ENCODE measurements around the gene WDR86. TPM values are rescaled to one million over a fixed set of nuclear protein-coding genes. Genes with fewer than 3 reads are reported as not detected.

Gene WDR86
- total RNA-seq, 1 experiment from 2014 or later, result 7.7 TPM

- no peaks in the 10 kb centered on the region for H3K9me2 ChIP-seq (ENCODE audit: insufficient read depth)
- H3K27ac ChIP-seq, result no peak overlapping the region
- DNase-seq, result no peak
- H3K9me3 ChIP-seq (ENCODE audit: insufficient read depth, low read depth), result no peaks in the 10 kb centered on the region
- BruUV-seq (replicated peaks), result no TSS peak
- H4K20me1 ChIP-seq (ENCODE audit: insufficient read depth), result no peaks in the 10 kb centered on the region
- ChIA-PET CTCF (interaction anchor here (0.7 kb wide), 1 partner anchor 234 kb away, joined by 4 read pairs; no protein-coding TSS in a partner anchor), POLR2A (ENCODE audit: unreplicated experiment) (no interaction called here)
- H3K4me1 ChIP-seq (replicated peaks; ENCODE audit: insufficient read depth), result peaks cover 4% of the 10 kb centered on the region
- no peaks in the 10 kb centered on the region for H3F3A ChIP-seq (ENCODE audit: insufficient read depth, low read depth)
- no peak overlapping the region for H3K4me3 ChIP-seq
- H2AFZ ChIP-seq, result no peak overlapping the region
- intact Hi-C loops (cut with micrococcal nuclease; ENCODE audit: unreplicated experiment), result loop anchor here (5.0 kb wide), 1 partner anchor 185 kb away; no protein-coding TSS in a partner anchor
- H3K4me2 ChIP-seq, result no peak overlapping the region
- no peaks in the 10 kb centered on the region for H3K79me2 ChIP-seq (ENCODE audit: low read depth)
- H3K27me3 ChIP-seq (ENCODE audit: insufficient read depth, low read depth), result no peaks in the 10 kb centered on the region
- TF ChIP-seq, protein P1, sequence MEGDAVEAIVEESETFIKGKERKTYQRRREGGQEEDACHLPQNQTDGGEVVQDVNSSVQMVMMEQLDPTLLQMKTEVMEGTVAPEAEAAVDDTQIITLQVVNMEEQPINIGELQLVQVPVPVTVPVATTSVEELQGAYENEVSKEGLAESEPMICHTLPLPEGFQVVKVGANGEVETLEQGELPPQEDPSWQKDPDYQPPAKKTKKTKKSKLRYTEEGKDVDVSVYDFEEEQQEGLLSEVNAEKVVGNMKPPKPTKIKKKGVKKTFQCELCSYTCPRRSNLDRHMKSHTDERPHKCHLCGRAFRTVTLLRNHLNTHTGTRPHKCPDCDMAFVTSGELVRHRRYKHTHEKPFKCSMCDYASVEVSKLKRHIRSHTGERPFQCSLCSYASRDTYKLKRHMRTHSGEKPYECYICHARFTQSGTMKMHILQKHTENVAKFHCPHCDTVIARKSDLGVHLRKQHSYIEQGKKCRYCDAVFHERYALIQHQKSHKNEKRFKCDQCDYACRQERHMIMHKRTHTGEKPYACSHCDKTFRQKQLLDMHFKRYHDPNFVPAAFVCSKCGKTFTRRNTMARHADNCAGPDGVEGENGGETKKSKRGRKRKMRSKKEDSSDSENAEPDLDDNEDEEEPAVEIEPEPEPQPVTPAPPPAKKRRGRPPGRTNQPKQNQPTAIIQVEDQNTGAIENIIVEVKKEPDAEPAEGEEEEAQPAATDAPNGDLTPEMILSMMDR (conservative IDR thresholded peaks at IDR 0.05), result no peak
- peaks cover 13% of the 10 kb centered on the region; the same call in 1 of the 2 replicates for H3K36me3 ChIP-seq (ENCODE audit: low read depth)
These were observed 43.0 kb downstream of the WDR86 start for GRCh38 chr7:151366880-151367222.

DNA sequence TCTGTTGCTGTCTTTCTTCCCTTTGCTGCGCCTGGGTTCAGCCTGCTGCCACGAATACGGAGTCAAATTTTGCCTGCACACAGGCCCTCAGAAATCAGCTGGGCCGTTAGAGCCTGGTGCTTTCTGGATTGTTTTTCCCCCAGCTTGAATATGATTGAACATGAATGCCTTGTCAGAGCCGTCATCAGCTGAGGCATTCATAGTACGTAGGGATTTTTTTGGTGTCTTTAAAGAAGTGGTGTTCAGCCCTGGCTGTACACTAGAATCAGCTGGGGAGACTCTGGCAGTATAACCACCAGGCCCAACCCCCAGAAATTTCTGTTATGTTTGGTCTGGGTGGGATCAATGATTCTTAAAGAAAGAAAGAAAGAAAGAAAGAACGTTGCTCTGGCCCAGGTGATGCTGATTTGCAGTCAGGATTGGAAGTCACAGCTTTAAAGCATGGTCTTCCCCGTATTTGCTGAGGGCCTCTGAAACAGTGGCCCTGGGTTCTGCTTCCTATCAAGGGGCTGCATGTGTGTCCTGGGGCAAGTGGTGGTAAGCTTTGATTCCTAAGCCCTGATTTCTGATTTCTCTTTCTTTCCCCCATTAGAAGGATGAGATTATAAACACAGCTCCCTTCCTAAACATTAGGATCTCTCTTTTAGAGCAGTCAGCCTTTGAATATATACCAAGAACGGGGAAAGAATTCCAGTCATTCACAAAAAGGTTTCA, 43.5 kb downstream of the WDR86 start:
- intact Hi-C loops (cut with micrococcal nuclease; ENCODE audit: unreplicated experiment), result loop anchor here (5.0 kb wide), 1 partner anchor 186 kb away; no protein-coding TSS in a partner anchor
- Histone ChIP-seq H4K20me1 (ENCODE audit: insufficient read depth) (no peaks in the 10 kb centered on the region), H3K9me2 (ENCODE audit: insufficient read depth) (no peaks in the 10 kb centered on the region), H3K79me2 (ENCODE audit: low read depth) (no peaks in the 10 kb centered on the region), H3K36me3 (ENCODE audit: low read depth) (peaks cover 14% of the 10 kb centered on the region), H2AFZ (no peak overlapping the region), H3K4me1 (replicated peaks; ENCODE audit: insufficient read depth) (peaks cover 4% of the 10 kb centered on the region), H3K27me3 (ENCODE audit: insufficient read depth, low read depth) (no peaks in the 10 kb centered on the region), H3K9me3 (ENCODE audit: insufficient read depth, low read depth) (no peaks in the 10 kb centered on the region), H3K27ac (no peak overlapping the region), H3K4me2 (no peak overlapping the region), H3F3A (ENCODE audit: insufficient read depth, low read depth) (no peaks in the 10 kb centered on the region), H3K4me3 (no peak overlapping the region)
- DNase-seq, result no peak
- BruUV-seq (replicated peaks), result no TSS peak
- CTCF ChIA-PET, result interaction anchor here (0.6 to 0.7 kb wide), 3 partner anchors 138 to 234 kb away, joined by 4 to 7 read pairs (median 4); no protein-coding TSS in a partner anchor
- TF ChIP-seq, protein P1 (conservative IDR thresholded peaks at IDR 0.05), result no peak
- TF ChIP-seq EZH2 (IDR thresholded peaks at IDR 0.05; ENCODE audit: low read depth), result no peak
- POLR2A ChIA-PET (ENCODE audit: unreplicated experiment), result no interaction called here

GRCh38 chr7:151363182-151363581, 46.7 kb downstream of the WDR86 start:
- ChIA-PET CTCF (interaction anchor here (0.6 kb wide), 1 partner anchor 108 kb away, joined by 3 read pairs; no protein-coding TSS in a partner anchor), POLR2A (ENCODE audit: unreplicated experiment) (no interaction called here)
- Histone ChIP-seq H3K9me2 (ENCODE audit: insufficient read depth) (no peaks in the 10 kb centered on the region), H3K4me3 (no peak overlapping the region), H3K4me2 (no peak overlapping the region), H4K20me1 (ENCODE audit: insufficient read depth) (no peaks in the 10 kb centered on the region), H2AFZ (no peak overlapping the region), H3K79me2 (ENCODE audit: low read depth) (no peaks in the 10 kb centered on the region), H3K27me3 (ENCODE audit: insufficient read depth, low read depth) (no peaks in the 10 kb centered on the region), H3F3A (ENCODE audit: insufficient read depth, low read depth) (no peaks in the 10 kb centered on the region), H3K36me3 (ENCODE audit: low read depth) (peaks cover 14% of the 10 kb centered on the region), H3K9me3 (ENCODE audit: insufficient read depth, low read depth) (no peaks in the 10 kb centered on the region), H3K27ac (no peak overlapping the region), H3K4me1 (replicated peaks; ENCODE audit: insufficient read depth) (peaks cover under 1% of the 10 kb centered on the region)
- TF ChIP-seq EZH2 (IDR thresholded peaks at IDR 0.05; ENCODE audit: low read depth), result no peak
- TF ChIP-seq, protein P1 (conservative IDR thresholded peaks at IDR 0.05), result no peak
- intact Hi-C loops (cut with micrococcal nuclease; ENCODE audit: unreplicated experiment), result no loop called here
- DNase-seq, result no peak
- BruUV-seq (replicated peaks), result no TSS peak
